SH-SY5Y (cell line): ENCODE data around the gene MAML1.

ENCODE experiments used
- GATA2 ChIP-seq: IDR thresholded peaks from 2 replicates; pipeline ENCODE4 v1.6.1; 2011; ENCODE audit warnings: mild to moderate bottlenecking, low read depth, low read length
- GATA3 ChIP-seq: IDR thresholded peaks from 2 replicates; pipeline ENCODE4 v1.6.1; 2011; ENCODE audit warnings: low read depth, mild to moderate bottlenecking, low read length, moderate library complexity

DNA sequence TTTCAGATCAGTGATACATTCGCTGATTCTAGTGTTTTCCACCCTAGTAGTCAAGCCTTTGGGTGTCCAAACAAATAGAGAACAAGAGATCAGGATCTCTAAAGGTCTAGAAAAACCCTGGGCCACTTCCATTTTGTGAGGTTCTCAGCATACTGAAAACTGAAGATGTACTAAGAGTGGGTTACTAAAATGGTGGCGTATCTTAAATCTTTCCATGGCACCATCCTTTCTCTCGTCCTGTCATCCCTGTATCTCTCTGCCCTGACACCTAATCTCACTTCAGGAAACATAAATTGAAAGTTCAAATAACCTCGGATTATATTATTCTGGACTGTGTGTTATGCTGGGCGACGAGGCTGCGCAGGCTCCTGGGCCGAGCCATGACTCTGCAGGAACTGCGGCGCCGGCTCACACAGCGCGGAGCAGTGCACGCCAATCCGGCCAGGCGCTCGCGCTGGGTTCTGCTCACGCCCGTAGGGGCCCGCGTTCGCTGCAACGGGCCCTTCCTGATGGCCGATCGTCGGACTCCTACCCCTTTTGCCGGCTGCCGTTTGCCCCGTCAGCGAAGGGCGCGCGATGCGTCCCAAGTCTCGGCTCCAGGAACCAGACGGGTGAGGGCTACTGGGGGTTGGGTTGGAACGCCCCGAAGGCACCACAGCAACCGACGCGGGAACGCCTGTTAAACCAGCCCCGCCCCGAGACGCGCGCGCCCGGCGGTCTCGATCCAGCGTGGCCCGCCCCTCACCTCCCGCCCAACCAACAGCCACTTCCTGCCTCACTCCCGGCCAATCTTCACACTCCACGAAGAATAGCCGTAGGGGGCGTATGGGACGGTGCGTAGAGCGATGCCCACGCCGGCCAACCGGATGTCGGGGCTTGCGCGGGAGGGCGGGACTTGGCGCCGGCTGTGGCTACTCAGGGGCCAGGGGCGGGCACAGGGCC lies 34.4 kb upstream of the MAML1 start:
- TF ChIP-seq GATA2 (no peak; the same call in 1 of the 2 replicates), GATA3 (no peak)
